SHP77 treated with DMSO at 0.1 percent for 48 hours (cell line): ENCODE results near the gene CDC20B.

Experiments
- DNase-seq: peaks from one replicate; lab custom pipeline; 2025; lab: John Stamatoyannopoulos, UW

Gene CDC20B

GRCh38 chr5:55172937-55173686 is at the start of gene CDC20B:
TSS of gene CDC20B (minus strand) at chr5:55173177. CDS start at chr5:55173000, 177 bp downstream.
- peak; percentile 36 for DNase-seq

- no peak for DNase-seq
Observed at GRCh38 chr5:55222092-55222984, 49.4 kb upstream of the CDC20B start.

- no peak for DNase-seq
Observed at GRCh38 chr5:55220433-55221185, 47.6 kb upstream of the CDC20B start.

GRCh38 chr5:55219770-55220169 is 46.8 kb upstream of the CDC20B start:
- no peak for DNase-seq

GRCh38 chr5:55218967-55219366 is 46.0 kb upstream of the CDC20B start:
- DNase-seq: no peak

GRCh38 chr5:55211184-55211874 is 38.4 kb upstream of the CDC20B start:
- peak; percentile 24 for DNase-seq

GRCh38 chr5:55205001-55205400 is 32.0 kb upstream of the CDC20B start:
- no peak for DNase-seq

GRCh38 chr5:55191165-55191564 is 18.2 kb upstream of the CDC20B start:
- no peak for DNase-seq

- peak; percentile 22 for DNase-seq
Observed at GRCh38 chr5:55188656-55189540, 15.9 kb upstream of the CDC20B start.

- peak; percentile 31 for DNase-seq
Observed at GRCh38 chr5:55187370-55187769, 14.4 kb upstream of the CDC20B start.

- DNase-seq: no peak
Observed at GRCh38 chr5:55180016-55180415, 7.0 kb upstream of the CDC20B start.

GRCh38 chr5:55177078-55177477 is 4.1 kb upstream of the CDC20B start:
- DNase-seq: no peak

GRCh38 chr5:55176176-55176818 is 3.3 kb upstream of the CDC20B start:
- peak; percentile 9 for DNase-seq

GRCh38 chr5:55175781-55176175 is 2.8 kb upstream of the CDC20B start:
- DNase-seq: no peak

GRCh38 chr5:55173687-55174230 is 782 bp upstream of the CDC20B start:
- no peak for DNase-seq

- DNase-seq: peak; percentile 67
Observed at GRCh38 chr5:55172051-55172899, 702 bp downstream of the CDC20B start.

GRCh38 chr5:55171471-55171870 is 1.5 kb downstream of the CDC20B start:
- DNase-seq: no peak

GRCh38 chr5:55162666-55163065 is 10.3 kb downstream of the CDC20B start:
- no peak for DNase-seq
